ENCODE data around the gene XRCC1. TPM values are rescaled to one million over a fixed set of nuclear protein-coding genes. Genes with fewer than 3 reads are reported as not detected.

Gene XRCC1
- polyA plus RNA-seq, 1 experiment: 15.2 TPM

- TF ChIP-seq, protein P1, sequence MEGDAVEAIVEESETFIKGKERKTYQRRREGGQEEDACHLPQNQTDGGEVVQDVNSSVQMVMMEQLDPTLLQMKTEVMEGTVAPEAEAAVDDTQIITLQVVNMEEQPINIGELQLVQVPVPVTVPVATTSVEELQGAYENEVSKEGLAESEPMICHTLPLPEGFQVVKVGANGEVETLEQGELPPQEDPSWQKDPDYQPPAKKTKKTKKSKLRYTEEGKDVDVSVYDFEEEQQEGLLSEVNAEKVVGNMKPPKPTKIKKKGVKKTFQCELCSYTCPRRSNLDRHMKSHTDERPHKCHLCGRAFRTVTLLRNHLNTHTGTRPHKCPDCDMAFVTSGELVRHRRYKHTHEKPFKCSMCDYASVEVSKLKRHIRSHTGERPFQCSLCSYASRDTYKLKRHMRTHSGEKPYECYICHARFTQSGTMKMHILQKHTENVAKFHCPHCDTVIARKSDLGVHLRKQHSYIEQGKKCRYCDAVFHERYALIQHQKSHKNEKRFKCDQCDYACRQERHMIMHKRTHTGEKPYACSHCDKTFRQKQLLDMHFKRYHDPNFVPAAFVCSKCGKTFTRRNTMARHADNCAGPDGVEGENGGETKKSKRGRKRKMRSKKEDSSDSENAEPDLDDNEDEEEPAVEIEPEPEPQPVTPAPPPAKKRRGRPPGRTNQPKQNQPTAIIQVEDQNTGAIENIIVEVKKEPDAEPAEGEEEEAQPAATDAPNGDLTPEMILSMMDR (IDR thresholded peaks at IDR 0.05; ENCODE audit: low read depth, low read length): no peak
- H3K27me3 ChIP-seq (ENCODE audit: control insufficient read depth, insufficient read depth, low read length): no peaks in the 10 kb centered on the region
- no peak for DNase-seq (ENCODE audit: low read depth, low spot score)
- ChIA-PET POLR2A (no interaction called here), CTCF (interaction anchor here (3.2 kb wide), 1 partner anchor 9 kb away, joined by 21 read pairs; no protein-coding TSS in a partner anchor)
- H3K4me3 ChIP-seq (ENCODE audit: low read depth, low read length): no peak overlapping the region
- H3K9me3 ChIP-seq (ENCODE audit: control insufficient read depth, insufficient read depth, low read length): no peaks in the 10 kb centered on the region
- H3K27ac ChIP-seq (ENCODE audit: low read depth, low read length): no peak overlapping the region
These were observed 28.7 kb downstream of the XRCC1 start for GRCh38 chr19:43546581-43546980.

GRCh38 chr19:43545981-43546380, 29.3 kb downstream of the XRCC1 start:
- H3K9me3 ChIP-seq (ENCODE audit: control insufficient read depth, insufficient read depth, low read length): no peaks in the 10 kb centered on the region
- CTCF ChIA-PET: interaction anchor here (1.2 to 3.2 kb wide), 2 partner anchors 9 to 10 kb away, joined by 3 to 21 read pairs; no protein-coding TSS in a partner anchor
- DNase-seq (ENCODE audit: low read depth, low spot score): no peak
- H3K27ac ChIP-seq (ENCODE audit: low read depth, low read length): no peak overlapping the region
- no peaks in the 10 kb centered on the region for H3K27me3 ChIP-seq (ENCODE audit: control insufficient read depth, insufficient read depth, low read length)
- no peak overlapping the region for H3K4me3 ChIP-seq (ENCODE audit: low read depth, low read length)
- TF ChIP-seq, protein P1 (IDR thresholded peaks at IDR 0.05; ENCODE audit: low read depth, low read length): no peak
- POLR2A ChIA-PET: no interaction called here

- H3K4me3 ChIP-seq (ENCODE audit: low read depth, low read length): no peak overlapping the region
- POLR2A ChIA-PET: no interaction called here
- H3K9me3 ChIP-seq (ENCODE audit: control insufficient read depth, insufficient read depth, low read length): no peaks in the 10 kb centered on the region
- no peaks in the 10 kb centered on the region for H3K27me3 ChIP-seq (ENCODE audit: control insufficient read depth, insufficient read depth, low read length)
- H3K27ac ChIP-seq (ENCODE audit: low read depth, low read length): no peak overlapping the region
- TF ChIP-seq, protein P1 (IDR thresholded peaks at IDR 0.05; ENCODE audit: low read depth, low read length): no peak
- DNase-seq (ENCODE audit: low read depth, low spot score): no peak
- CTCF ChIA-PET: interaction anchor here (1.2 to 3.2 kb wide), 2 partner anchors 10 kb away, joined by 3 to 21 read pairs; no protein-coding TSS in a partner anchor
These were observed 30.1 kb downstream of the XRCC1 start for GRCh38 chr19:43545276-43545675.

DNA sequence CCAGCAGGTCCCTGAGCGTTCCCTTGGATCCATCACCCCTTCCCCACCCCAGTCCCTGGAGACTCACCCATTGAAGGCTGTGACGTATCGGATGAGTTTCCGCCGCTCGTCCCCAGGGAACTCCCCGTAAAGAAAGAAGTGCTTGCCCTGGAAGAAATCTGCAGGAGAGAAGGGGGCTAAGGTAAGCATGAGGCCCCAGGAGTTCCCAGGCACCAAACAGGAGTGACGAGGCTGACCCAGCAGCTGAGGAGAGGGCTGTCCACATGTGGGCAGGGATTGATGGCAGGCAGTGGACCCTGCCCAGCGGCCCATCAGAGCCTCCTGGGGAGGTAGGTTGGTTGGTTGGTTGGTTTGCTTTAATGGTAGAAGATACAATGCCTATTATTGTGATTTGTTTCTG, 31.2 kb downstream of the XRCC1 start:
- TF ChIP-seq, protein P1 (IDR thresholded peaks at IDR 0.05; ENCODE audit: low read depth, low read length): no peak
- Histone ChIP-seq H3K9me3 (ENCODE audit: control insufficient read depth, insufficient read depth, low read length) (no peaks in the 10 kb centered on the region), H3K27ac (ENCODE audit: low read depth, low read length) (no peak overlapping the region), H3K27me3 (ENCODE audit: control insufficient read depth, insufficient read depth, low read length) (no peaks in the 10 kb centered on the region), H3K4me3 (ENCODE audit: low read depth, low read length) (no peak overlapping the region)
- ChIA-PET CTCF (interaction anchor here (3.2 kb wide), 1 partner anchor 11 kb away, joined by 21 read pairs; no protein-coding TSS in a partner anchor), POLR2A (interaction anchor here (0.7 kb wide), 1 partner anchor 82 kb away, joined by 4 read pairs; no protein-coding TSS in a partner anchor)
- DNase-seq (ENCODE audit: low read depth, low spot score): no peak

DNA sequence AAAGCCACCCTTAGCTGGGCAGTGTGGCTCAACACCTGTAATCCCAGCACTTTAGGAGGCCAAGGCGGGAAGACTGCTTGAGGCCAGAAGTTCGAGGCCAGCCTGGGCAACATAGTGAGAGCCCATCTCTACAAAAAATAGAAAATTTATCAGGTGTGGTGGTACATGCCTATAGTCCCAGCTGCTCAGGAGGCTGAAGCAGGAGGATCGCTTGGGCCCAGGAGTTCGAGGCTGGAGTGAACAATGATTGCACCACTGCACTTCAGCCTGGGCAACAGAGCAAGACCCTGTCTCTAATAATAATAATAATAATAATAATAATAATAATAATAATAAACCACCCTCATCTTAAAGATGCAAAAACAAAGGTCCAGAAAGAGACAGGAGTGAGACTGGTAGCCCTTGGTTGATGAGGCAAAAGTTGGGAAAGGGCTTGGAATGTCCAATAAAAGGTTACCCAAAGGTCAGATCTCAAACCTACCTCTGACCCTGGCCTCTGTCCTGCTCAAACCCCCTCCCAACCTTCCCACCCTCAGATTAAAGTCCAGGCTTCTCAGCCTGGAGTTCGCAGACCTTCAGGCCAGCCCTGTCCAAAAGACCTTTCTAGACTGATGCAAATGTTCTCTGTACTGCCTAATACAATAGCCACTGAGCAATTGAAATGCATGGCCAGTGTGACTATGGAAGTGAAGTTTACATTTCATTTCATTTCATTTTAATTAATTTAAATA, 33.2 kb downstream of the XRCC1 start:
- no peaks in the 10 kb centered on the region for H3K9me3 ChIP-seq (ENCODE audit: control insufficient read depth, insufficient read depth, low read length)
- ChIA-PET CTCF (no interaction called here), POLR2A (no interaction called here)

More for the DNA sequence above, 33.2 kb downstream of the XRCC1 start:
- TF ChIP-seq, protein P1 (IDR thresholded peaks at IDR 0.05; ENCODE audit: low read depth, low read length): no peak
- Histone ChIP-seq H3K27ac (ENCODE audit: low read depth, low read length) (no peak overlapping the region), H3K27me3 (ENCODE audit: control insufficient read depth, insufficient read depth, low read length) (no peaks in the 10 kb centered on the region), H3K4me3 (ENCODE audit: low read depth, low read length) (no peak overlapping the region)
- no peak for DNase-seq (ENCODE audit: low read depth, low spot score)
